Mesendoderm (in vitro differentiated cells): ENCODE measurements around the gene ITIH3. TPM values are rescaled to one million over a fixed set of nuclear protein-coding genes. Genes with fewer than 3 reads are reported as not detected.

Experiments
- DNase-seq: peaks from one replicate; pipeline ENCODE4 v3.0.0; 2013
- H2AK5ac ChIP-seq: 2 replicates; pipeline ENCODE4 v1.6.1; 2013; ENCODE audit warnings: low read length, inconsistent platforms
- H2BK120ac ChIP-seq: 2 replicates; pipeline ENCODE4 v1.6.1; 2013; ENCODE audit warnings: low read depth, mild to moderate bottlenecking, low read length, moderate library complexity, mixed read lengths
- H2BK15ac ChIP-seq: replicated peaks from 2 replicates; pipeline ENCODE4 v1.6.1; 2013; ENCODE audit warnings: low read depth, mild to moderate bottlenecking, moderate library complexity
- H2BK5ac ChIP-seq: 2 replicates; pipeline ENCODE4 v1.6.1; 2013; ENCODE audit warnings: low read length, inconsistent platforms
- H3K18ac ChIP-seq: 2 replicates; pipeline ENCODE4 v1.6.1; 2013; ENCODE audit warnings: mild to moderate bottlenecking, low read length, mixed read lengths
- H3K23ac ChIP-seq: one replicate; pipeline ENCODE4 v1.6.1; 2013; ENCODE audit warnings: low read length
- H3K27ac ChIP-seq: 2 replicates; pipeline ENCODE4 v1.5.1; 2013; ENCODE audit warnings: low read depth, mild to moderate bottlenecking, inconsistent platforms, low read length, moderate library complexity
- H3K27me3 ChIP-seq: 2 replicates; pipeline ENCODE4 v1.6.1; 2013; ENCODE audit warnings: low read length, control low read depth, mild to moderate bottlenecking, inconsistent platforms; ENCODE audit not compliant: insufficient read depth, poor library complexity
- H3K36me3 ChIP-seq: 2 replicates; pipeline ENCODE4 v1.6.1; 2013; ENCODE audit warnings: low read length, inconsistent platforms; ENCODE audit not compliant: control insufficient read depth, insufficient read depth
- H3K4ac ChIP-seq: one replicate; pipeline ENCODE4 v1.6.1; 2013; ENCODE audit warnings: low read depth, mild to moderate bottlenecking, low read length, moderate library complexity
- H3K4me1 ChIP-seq: 2 replicates; pipeline ENCODE4 v1.6.1; 2013; ENCODE audit warnings: low read depth, low read length, inconsistent platforms; ENCODE audit not compliant: control insufficient read depth
- H3K4me2 ChIP-seq: 2 replicates; pipeline ENCODE4 v1.6.1; 2013; ENCODE audit warnings: low read length
- H3K4me3 ChIP-seq: 2 replicates; pipeline ENCODE4 v1.5.1; 2013; ENCODE audit warnings: mild to moderate bottlenecking, low read length
- H3K56ac ChIP-seq: one replicate; pipeline ENCODE4 v1.6.1; 2013; ENCODE audit warnings: low read length
- H3K79me1 ChIP-seq: 2 replicates; pipeline ENCODE4 v1.6.1; 2013; ENCODE audit warnings: low read length, inconsistent platforms
- H3K79me2 ChIP-seq: 2 replicates; pipeline ENCODE4 v1.6.1; 2013; ENCODE audit warnings: mild to moderate bottlenecking, low read length; ENCODE audit not compliant: control insufficient read depth, insufficient read depth
- H3K9ac ChIP-seq: 2 replicates; pipeline ENCODE4 v1.6.1; 2013; ENCODE audit warnings: low read length, inconsistent platforms
- H4K5ac ChIP-seq: one replicate; pipeline ENCODE4 v1.6.1; 2013; ENCODE audit warnings: low read length
- H4K8ac ChIP-seq: one replicate; pipeline ENCODE4 v1.6.1; 2013; ENCODE audit warnings: low read depth, mild to moderate bottlenecking, control low read depth, low read length, moderate library complexity
- WGBS: extraction: QIAGEN DNeasy Blood & Tissue Kit; methylation state at CpG from one replicate; pipeline ENCODE4 v1.1.7; 2013; ENCODE audit warnings: low lambda C conversion rate, missing lambda C conversion rate; ENCODE audit not compliant: insufficient coverage; ENCODE audit errors: extremely low coverage; 5-methylcytosine and 5-hydroxymethylcytosine counted together
- polyA plus RNA-seq, 2 experiments: library from polyadenylated mRNA; stranded (reverse); fragments of 200-250 nt; gene quantifications; one replicate each; pipeline ENCODE4 v1.2.3, GENCODE V29; 2013

ITIH3 gene, protein sequence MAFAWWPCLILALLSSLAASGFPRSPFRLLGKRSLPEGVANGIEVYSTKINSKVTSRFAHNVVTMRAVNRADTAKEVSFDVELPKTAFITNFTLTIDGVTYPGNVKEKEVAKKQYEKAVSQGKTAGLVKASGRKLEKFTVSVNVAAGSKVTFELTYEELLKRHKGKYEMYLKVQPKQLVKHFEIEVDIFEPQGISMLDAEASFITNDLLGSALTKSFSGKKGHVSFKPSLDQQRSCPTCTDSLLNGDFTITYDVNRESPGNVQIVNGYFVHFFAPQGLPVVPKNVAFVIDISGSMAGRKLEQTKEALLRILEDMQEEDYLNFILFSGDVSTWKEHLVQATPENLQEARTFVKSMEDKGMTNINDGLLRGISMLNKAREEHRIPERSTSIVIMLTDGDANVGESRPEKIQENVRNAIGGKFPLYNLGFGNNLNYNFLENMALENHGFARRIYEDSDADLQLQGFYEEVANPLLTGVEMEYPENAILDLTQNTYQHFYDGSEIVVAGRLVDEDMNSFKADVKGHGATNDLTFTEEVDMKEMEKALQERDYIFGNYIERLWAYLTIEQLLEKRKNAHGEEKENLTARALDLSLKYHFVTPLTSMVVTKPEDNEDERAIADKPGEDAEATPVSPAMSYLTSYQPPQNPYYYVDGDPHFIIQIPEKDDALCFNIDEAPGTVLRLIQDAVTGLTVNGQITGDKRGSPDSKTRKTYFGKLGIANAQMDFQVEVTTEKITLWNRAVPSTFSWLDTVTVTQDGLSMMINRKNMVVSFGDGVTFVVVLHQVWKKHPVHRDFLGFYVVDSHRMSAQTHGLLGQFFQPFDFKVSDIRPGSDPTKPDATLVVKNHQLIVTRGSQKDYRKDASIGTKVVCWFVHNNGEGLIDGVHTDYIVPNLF
- not detected for polyA plus RNA-seq (2013, experiment 1 of 2)
- 0.01 TPM for polyA plus RNA-seq (2013, experiment 2 of 2)

GRCh38 chr3:52794612-52795099 is at the start of gene ITIH3:
Gene ITIH3, plus strand, starts transcription at chr3:52794796. Its CDS starts 8 bp downstream, at chr3:52794804.
- H2AK5ac ChIP-seq = no peak within 1 kb of the TSS
- no peak within 1 kb of the TSS for H2BK120ac ChIP-seq
- no peak within 1 kb of the TSS for H3K9ac ChIP-seq
- WGBS = no CpG with 5 or more reads among the region's 10 CpGs
- H3K18ac ChIP-seq = no peak within 1 kb of the TSS
- no peaks in the 10 kb centered on the region for H3K27me3 ChIP-seq
- H4K5ac ChIP-seq = no peak within 1 kb of the TSS
- no peak within 1 kb of the TSS for H2BK15ac ChIP-seq
- no peak within 1 kb of the TSS for H3K23ac ChIP-seq
- no peak for DNase-seq
- no peak within 1 kb of the TSS for H3K4me3 ChIP-seq
- H3K36me3 ChIP-seq = no peaks in the 10 kb centered on the region
- H3K4me1 ChIP-seq = no peaks in the 10 kb centered on the region
- no peak within 1 kb of the TSS for H4K8ac ChIP-seq
- no peaks in the 10 kb centered on the region for H3K79me1 ChIP-seq
- no peak within 1 kb of the TSS for H3K56ac ChIP-seq
- H3K79me2 ChIP-seq = no peaks in the 10 kb centered on the region
- no peak within 1 kb of the TSS for H3K4ac ChIP-seq
- H2BK5ac ChIP-seq = no peak within 1 kb of the TSS
- no peak within 1 kb of the TSS for H3K4me2 ChIP-seq
- H3K27ac ChIP-seq = no peak within 1 kb of the TSS

- H3K18ac ChIP-seq = no peak overlapping the region
- H3K4me1 ChIP-seq = no peaks in the 10 kb centered on the region
- no peaks in the 10 kb centered on the region for H3K79me2 ChIP-seq
- DNase-seq = no peak
- no peaks in the 10 kb centered on the region for H3K79me1 ChIP-seq
- H3K9ac ChIP-seq = no peak overlapping the region
- no CpG with 5 or more reads among the region's 3 CpGs for WGBS
- H4K8ac ChIP-seq = no peak overlapping the region
- peak overlapping the region; percentile 19 for H3K27ac ChIP-seq
- no peak overlapping the region for H2AK5ac ChIP-seq
- no peak overlapping the region for H3K4me2 ChIP-seq
- H3K4ac ChIP-seq = no peak overlapping the region
- no peak overlapping the region for H2BK15ac ChIP-seq
- H2BK5ac ChIP-seq = no peak overlapping the region
- H3K27me3 ChIP-seq = no peaks in the 10 kb centered on the region
- H4K5ac ChIP-seq = no peak overlapping the region
- H3K4me3 ChIP-seq = no peak overlapping the region
- H3K23ac ChIP-seq = no peak overlapping the region
- no peak overlapping the region for H3K56ac ChIP-seq
- peaks cover 5% of the 10 kb centered on the region for H3K36me3 ChIP-seq
- H2BK120ac ChIP-seq = no peak overlapping the region
Observed at GRCh38 chr3:52752045-52752660, 42.4 kb upstream of the ITIH3 start.

DNA sequence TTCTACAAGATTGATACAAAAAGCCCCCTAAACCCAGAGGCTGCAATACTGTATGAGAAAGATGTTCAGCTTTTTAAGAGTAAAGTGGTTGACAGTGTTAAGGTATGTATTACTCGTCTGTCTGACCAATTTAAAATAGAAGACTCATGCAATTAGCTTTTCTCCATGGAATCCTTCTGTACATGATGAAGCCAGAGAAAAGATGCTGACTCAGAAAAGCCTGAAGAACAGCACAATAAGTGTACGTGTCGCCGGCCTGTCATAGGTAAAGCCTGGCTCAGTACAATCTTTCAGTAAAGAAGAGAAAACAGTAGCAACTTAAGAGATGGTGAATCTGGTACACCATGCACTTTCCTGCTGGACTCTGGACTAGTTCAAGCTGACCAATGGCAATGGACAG is 40.2 kb upstream of the ITIH3 start:
- Histone ChIP-seq H3K9ac (no peak overlapping the region), H2BK120ac (no peak overlapping the region), H3K79me2 (no peaks in the 10 kb centered on the region), H3K4me1 (no peaks in the 10 kb centered on the region), H3K79me1 (no peaks in the 10 kb centered on the region), H2BK5ac (no peak overlapping the region), H2BK15ac (no peak overlapping the region), H3K36me3 (peaks cover 3% of the 10 kb centered on the region), H3K4me3 (no peak overlapping the region), H3K23ac (no peak overlapping the region), H3K27ac (no peak overlapping the region), H3K56ac (no peak overlapping the region), H2AK5ac (no peak overlapping the region), H4K8ac (no peak overlapping the region), H3K4me2 (no peak overlapping the region), H4K5ac (no peak overlapping the region), H3K18ac (no peak overlapping the region), H3K27me3 (no peaks in the 10 kb centered on the region), H3K4ac (no peak overlapping the region)
- WGBS = no CpG with 5 or more reads among the region's 4 CpGs
- no peak for DNase-seq

DNA sequence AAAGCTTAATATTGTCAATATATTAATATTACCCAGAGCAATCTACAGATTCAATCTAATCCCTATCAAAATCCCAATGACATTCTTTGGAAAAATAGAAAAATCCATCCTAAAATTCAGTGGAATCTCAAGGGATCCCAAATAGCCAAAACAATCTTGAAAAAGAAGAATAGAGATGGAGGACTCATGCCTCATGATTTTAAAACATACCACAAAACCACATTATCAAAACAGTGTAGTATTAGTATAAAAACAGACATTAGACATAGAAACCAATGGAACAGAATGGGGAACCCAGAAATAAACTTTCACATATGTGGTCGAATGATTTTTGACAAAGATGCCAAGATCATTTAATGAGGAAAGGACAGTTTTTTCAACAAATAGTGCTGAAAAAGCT is 38.5 kb upstream of the ITIH3 start:
- Histone ChIP-seq H3K36me3 (peaks cover 3% of the 10 kb centered on the region), H4K8ac (no peak overlapping the region), H3K79me1 (no peaks in the 10 kb centered on the region), H2BK15ac (no peak overlapping the region), H3K27me3 (no peaks in the 10 kb centered on the region), H4K5ac (no peak overlapping the region), H3K56ac (no peak overlapping the region), H2AK5ac (no peak overlapping the region), H3K4me1 (no peaks in the 10 kb centered on the region), H2BK5ac (no peak overlapping the region), H3K23ac (no peak overlapping the region), H2BK120ac (no peak overlapping the region), H3K4me2 (no peak overlapping the region), H3K18ac (no peak overlapping the region), H3K4ac (no peak overlapping the region), H3K79me2 (no peaks in the 10 kb centered on the region), H3K4me3 (no peak overlapping the region), H3K9ac (no peak overlapping the region), H3K27ac (no peak overlapping the region)
- no CpG with 5 or more reads among the region's 1 CpG for WGBS
- no peak for DNase-seq

DNA sequence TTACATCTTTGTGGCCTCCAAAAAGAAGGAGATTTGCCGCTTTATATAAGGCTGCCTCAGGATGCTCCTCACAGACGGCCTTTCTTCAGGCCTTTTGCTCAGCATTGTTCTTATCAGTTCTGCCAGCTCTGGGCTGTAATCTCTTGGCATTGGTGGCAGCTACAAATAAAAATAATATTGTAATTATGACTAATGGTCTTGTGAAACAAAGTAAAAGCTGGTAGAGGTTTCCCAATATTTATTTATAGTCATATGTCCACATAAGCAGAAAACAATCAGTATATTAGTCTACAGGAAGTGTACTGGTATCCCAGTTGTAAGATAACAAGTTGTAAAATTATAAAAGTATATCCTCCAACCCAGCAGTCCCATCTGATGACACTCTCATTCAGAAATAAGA is 31.1 kb upstream of the ITIH3 start:
- H3K27ac ChIP-seq = no peak overlapping the region
- H3K79me2 ChIP-seq = peaks cover 3% of the 10 kb centered on the region
- H2BK120ac ChIP-seq = no peak overlapping the region
- no CpG with 5 or more reads among the region's 2 CpGs for WGBS
- H4K5ac ChIP-seq = no peak overlapping the region
- peaks cover 3% of the 10 kb centered on the region for H3K36me3 ChIP-seq
- no peaks in the 10 kb centered on the region for H3K27me3 ChIP-seq
- no peaks in the 10 kb centered on the region for H3K4me1 ChIP-seq
- no peak overlapping the region for H3K4me2 ChIP-seq
- H3K18ac ChIP-seq = no peak overlapping the region
- no peak overlapping the region for H3K23ac ChIP-seq
- H2BK15ac ChIP-seq = no peak overlapping the region
- H2BK5ac ChIP-seq = no peak overlapping the region
- H3K9ac ChIP-seq = no peak overlapping the region
- H3K79me1 ChIP-seq = peaks cover 3% of the 10 kb centered on the region
- H4K8ac ChIP-seq = no peak overlapping the region
- no peak overlapping the region for H2AK5ac ChIP-seq
- H3K4ac ChIP-seq = no peak overlapping the region
- no peak for DNase-seq
- no peak overlapping the region for H3K56ac ChIP-seq
- H3K4me3 ChIP-seq = no peak overlapping the region
